ENCODE measurements around the gene EBP. TPM values are rescaled to one million over a fixed set of nuclear protein-coding genes. Genes with fewer than 3 reads are reported as not detected.
"Not testable (repeated sequence)": the region's sequence is repeated elsewhere in the genome, so short reads cannot be mapped to it uniquely, and the experiment has no call there.

EBP gene
- total and polyA plus RNA-seq, 9 donors: 15.4 to 117 (median 26.6) TPM

DNA sequence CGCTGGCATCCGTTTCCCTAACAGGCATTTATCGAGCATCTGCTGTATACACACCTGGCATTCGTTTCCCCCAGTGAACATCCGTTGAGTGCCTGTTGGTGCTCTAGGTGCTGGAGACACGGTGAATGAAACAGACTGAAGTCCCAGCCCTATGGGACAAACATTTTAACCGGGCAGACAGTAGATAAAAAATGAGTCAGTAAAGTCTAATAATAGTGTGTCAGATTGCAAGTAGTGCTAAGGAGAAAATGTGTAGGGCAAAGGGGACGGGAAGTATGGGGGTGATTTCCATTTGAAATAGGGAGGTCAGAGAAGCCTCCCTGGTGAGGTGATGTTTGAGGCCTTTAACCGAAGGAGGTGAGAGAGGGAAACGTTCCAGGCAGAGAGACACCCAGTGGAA is 5.3 kb upstream of the EBP start:
- intact Hi-C loops (cut with DNase I): no loop called here
- no peak overlapping the region for H3K27ac ChIP-seq
- no peaks in the 10 kb centered on the region for H3K27me3 ChIP-seq
- 76 to 82% (median 76%) methylated on average over 10 of the region's 10 CpGs for WGBS, 3 donors
- H3K4me1 ChIP-seq (ENCODE audit: insufficient read depth): no peaks in the 10 kb centered on the region
- TF ChIP-seq EP300 (IDR thresholded peaks at IDR 0.05): no peak
- TF ChIP-seq, protein P1, sequence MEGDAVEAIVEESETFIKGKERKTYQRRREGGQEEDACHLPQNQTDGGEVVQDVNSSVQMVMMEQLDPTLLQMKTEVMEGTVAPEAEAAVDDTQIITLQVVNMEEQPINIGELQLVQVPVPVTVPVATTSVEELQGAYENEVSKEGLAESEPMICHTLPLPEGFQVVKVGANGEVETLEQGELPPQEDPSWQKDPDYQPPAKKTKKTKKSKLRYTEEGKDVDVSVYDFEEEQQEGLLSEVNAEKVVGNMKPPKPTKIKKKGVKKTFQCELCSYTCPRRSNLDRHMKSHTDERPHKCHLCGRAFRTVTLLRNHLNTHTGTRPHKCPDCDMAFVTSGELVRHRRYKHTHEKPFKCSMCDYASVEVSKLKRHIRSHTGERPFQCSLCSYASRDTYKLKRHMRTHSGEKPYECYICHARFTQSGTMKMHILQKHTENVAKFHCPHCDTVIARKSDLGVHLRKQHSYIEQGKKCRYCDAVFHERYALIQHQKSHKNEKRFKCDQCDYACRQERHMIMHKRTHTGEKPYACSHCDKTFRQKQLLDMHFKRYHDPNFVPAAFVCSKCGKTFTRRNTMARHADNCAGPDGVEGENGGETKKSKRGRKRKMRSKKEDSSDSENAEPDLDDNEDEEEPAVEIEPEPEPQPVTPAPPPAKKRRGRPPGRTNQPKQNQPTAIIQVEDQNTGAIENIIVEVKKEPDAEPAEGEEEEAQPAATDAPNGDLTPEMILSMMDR (IDR thresholded peaks at IDR 0.05): no peak
- TF ChIP-seq POLR2A (IDR thresholded peaks at IDR 0.05): no peak
- no peak overlapping the region for H3K4me3 ChIP-seq
- H3K9me3 ChIP-seq: no peaks in the 10 kb centered on the region
- no peak for DNase-seq
- H3K36me3 ChIP-seq: no peaks in the 10 kb centered on the region

DNA sequence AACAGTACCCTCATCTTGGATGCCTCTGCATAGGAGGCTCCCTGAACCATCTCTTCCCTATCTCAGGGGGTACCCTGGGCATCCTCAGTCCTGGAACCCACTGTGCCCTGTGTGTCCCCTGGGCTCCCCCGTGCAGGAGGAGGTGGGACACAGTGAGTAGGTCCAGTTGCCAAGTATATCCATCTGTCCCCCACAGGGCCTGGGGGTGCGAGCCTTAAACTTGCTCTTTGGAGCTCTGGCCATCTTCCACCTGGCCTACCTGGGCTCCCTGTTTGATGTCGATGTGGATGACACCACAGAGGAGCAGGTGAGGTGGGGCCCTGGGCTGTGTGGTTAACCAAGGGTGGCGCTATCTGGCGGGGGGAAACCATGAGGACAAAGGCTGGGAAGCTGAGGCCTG is 4.6 kb upstream of the EBP start:
- no peaks in the 10 kb centered on the region for H3K36me3 ChIP-seq
- H3K27me3 ChIP-seq: no peaks in the 10 kb centered on the region
- WGBS, 3 donors: 72 to 78% (median 73%) methylated on average over 5 of the region's 5 CpGs
- no peak for DNase-seq
- H3K27ac ChIP-seq: no peak overlapping the region
- TF ChIP-seq POLR2A (IDR thresholded peaks at IDR 0.05): no peak
- intact Hi-C loops (cut with DNase I): no loop called here
- H3K4me1 ChIP-seq (ENCODE audit: insufficient read depth): no peaks in the 10 kb centered on the region
- no peak overlapping the region for H3K4me3 ChIP-seq
- no peaks in the 10 kb centered on the region for H3K9me3 ChIP-seq

DNA sequence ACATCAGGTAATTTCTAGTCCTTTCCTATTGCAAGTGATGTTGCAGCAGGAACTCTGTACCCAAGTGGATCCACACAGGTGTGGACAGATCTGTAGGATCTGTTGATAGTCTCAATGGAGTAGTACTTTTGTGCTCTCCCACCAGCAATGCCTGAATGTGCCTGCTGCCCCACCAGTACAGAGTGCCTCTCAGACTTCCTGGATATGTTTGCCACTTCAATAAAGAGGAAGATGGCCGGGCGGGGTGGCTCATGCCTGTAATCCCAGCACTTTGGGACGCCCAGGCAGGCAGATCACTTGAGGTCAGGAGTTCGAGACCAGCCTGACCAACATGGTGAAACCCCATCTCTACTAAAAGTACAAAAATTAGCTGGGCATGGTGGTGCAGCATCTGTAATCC is 2.1 kb upstream of the EBP start:
- H3K9me3 ChIP-seq; H3K4me1 ChIP-seq (ENCODE audit: insufficient read depth); H3K36me3 ChIP-seq; H3K27ac ChIP-seq; DNase-seq; H3K27me3 ChIP-seq; intact Hi-C loops (cut with DNase I); H3K4me3 ChIP-seq: not testable (repeated sequence)
- WGBS, 3 donors: 61 to 82% (median 82%) methylated on average over 4 of the region's 4 CpGs

DNA sequence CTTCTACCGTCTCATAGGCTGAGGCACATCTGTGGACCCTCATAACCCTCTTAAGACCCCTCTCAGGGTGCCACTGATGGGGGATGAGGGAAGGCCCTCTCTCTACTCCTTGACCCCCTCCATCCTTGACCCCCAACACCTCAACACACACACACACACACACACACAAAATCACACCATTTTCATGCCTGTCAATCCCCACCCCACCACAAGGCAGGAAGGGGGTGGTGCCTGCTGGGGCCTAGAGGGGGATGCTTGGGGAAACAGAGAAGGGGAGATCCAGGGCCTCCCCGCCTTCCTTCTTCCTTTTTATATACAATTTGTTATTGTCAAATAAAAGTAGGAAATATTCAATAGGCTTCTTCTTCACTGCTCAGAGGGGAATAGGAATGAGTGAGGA is 1.2 kb upstream of the EBP start:
- Histone ChIP-seq H3K27me3 (no peaks in the 10 kb centered on the region), H3K9me3 (no peaks in the 10 kb centered on the region), H3K4me1 (ENCODE audit: insufficient read depth) (no peaks in the 10 kb centered on the region), H3K36me3 (no peaks in the 10 kb centered on the region), H3K4me3 (no peak overlapping the region), H3K27ac (no peak overlapping the region)
- WGBS, 3 donors: 79 to 98% (median 88%) methylated on average over 2 of the region's 2 CpGs
- intact Hi-C loops (cut with DNase I): no loop called here
- no peak for TF ChIP-seq POLR2A (IDR thresholded peaks at IDR 0.05)
- DNase-seq: peak in 1 of 5 donors; percentile 7

DNA sequence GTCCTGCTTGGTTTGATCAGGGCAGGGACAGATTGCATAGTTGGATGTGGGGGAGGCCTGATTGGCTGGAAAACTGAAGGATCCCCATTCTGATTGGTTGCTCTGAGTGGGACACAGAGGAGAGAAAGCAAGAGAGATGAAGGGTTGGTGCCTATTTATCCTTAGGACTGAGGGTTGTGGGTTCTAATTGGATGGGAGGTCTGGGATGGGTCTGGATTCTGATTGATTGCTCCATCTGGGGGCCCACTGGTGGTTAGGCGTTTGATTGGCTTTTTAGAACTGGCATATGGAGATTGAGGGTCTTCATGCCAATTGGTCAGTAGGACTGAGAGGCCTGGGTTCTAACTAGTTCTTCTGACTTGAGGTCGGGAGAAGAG is 644 bp upstream of the EBP start:
- DNase-seq: no peak
- Histone ChIP-seq H3K27ac (no peak overlapping the region), H3K27me3 (no peaks in the 10 kb centered on the region), H3K4me1 (ENCODE audit: insufficient read depth) (no peaks in the 10 kb centered on the region), H3K4me3 (peak overlapping the region; percentile 54), H3K36me3 (no peaks in the 10 kb centered on the region), H3K9me3 (no peaks in the 10 kb centered on the region)
- TF ChIP-seq, protein P1 (IDR thresholded peaks at IDR 0.05): no peak
- TF ChIP-seq POLR2A (IDR thresholded peaks at IDR 0.05): no peak
- TF ChIP-seq EP300 (IDR thresholded peaks at IDR 0.05): no peak
- WGBS, 3 donors: 42 to 61% (median 45%) methylated on average over 2 of the region's 2 CpGs
- intact Hi-C loops (cut with DNase I): no loop called here

DNA sequence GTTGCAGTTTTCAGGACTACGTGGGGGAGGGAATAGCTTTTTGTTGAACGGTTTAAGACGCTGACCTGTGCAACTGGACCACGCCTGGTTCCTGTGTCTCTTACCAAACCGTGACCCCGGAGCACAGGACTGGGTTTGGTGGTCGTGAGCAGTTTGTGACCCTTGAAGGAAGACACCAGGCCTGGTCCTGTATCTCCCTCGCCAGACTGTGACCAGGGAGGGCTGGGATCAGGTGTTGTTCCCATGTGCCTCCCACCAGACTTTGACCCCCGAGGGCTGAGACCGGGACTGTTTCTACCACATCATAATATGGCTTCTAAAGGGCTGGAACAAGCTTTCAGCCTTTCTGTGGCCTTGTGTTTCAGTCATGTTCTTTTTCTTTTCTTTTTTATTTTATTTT is 683 bp downstream of the EBP start:
- TF ChIP-seq, protein P1 (IDR thresholded peaks at IDR 0.05): no peak
- TF ChIP-seq EP300 (IDR thresholded peaks at IDR 0.05): no peak
- TF ChIP-seq POLR2A (IDR thresholded peaks at IDR 0.05): no peak
- no peaks in the 10 kb centered on the region for H3K36me3 ChIP-seq
- no peak for DNase-seq
- WGBS, 3 donors: 29 to 42% (median 35%) methylated on average over 10 of the region's 10 CpGs
- H3K27me3 ChIP-seq: no peaks in the 10 kb centered on the region
- no peaks in the 10 kb centered on the region for H3K9me3 ChIP-seq
- H3K27ac ChIP-seq: no peak overlapping the region
- H3K4me1 ChIP-seq (ENCODE audit: insufficient read depth): no peaks in the 10 kb centered on the region
- H3K4me3 ChIP-seq: peak overlapping the region; percentile 54
- intact Hi-C loops (cut with DNase I): no loop called here
